ENCODE measurements around the gene TPCN2. TPM values are rescaled to one million over a fixed set of nuclear protein-coding genes. Genes with fewer than 3 reads are reported as not detected.
A peak's percentile ranks its signal among the peaks of the same experiment; 100 is the strongest.

TPCN2 gene
- total and polyA plus RNA-seq, 9 of the 15 experiments (the other 6 are each of a cell fraction or from before 2014, with no cell fraction given) = 0.66 to 10.2 (median 4.6) TPM

- TF ChIP-seq ARID3A (IDR thresholded peaks at IDR 0.05; ENCODE audit: borderline replicate concordance, low read depth, low read length) = no peak
Measured at GRCh38 chr11:69044111-69045013, 4.4 kb upstream of the TPCN2 start (continued).

DNA sequence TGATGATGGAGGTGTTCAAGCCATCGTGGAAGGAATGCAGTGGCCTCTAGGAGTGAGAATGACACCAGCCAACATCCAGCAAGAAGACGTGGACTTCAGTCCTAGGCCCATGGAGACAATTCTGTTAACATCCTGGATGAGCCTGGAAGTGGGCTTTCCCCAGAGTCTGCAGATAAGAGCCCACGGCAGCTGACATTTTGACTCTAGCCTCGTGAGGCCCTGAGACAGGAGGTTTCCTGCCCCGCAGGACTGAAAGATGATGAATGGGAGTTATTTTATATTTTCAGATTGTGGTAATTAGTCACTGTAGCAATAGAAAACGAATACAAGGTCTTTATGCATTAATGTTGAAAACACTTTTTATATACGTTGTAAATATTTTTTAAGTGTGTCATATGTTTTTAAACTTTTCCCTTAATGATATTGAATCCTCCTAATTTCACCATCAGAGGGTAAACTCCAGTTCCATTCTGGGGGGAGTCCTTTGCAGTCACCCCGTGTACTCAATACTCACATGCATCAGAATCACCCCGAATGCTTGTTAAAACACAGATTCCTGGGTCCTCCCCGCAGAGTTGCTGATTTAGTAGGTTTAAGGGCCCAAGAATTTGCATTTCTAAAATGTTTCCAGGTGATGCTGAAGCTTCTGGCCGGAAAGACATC, 570 bp upstream of the TPCN2 start:
- H3K27ac ChIP-seq (ENCODE audit: extremely low read depth, low read depth, low read length) = no peak overlapping the region
- H3K9me1 ChIP-seq (ENCODE audit: control insufficient read depth, insufficient read depth, low read length) = no peaks in the 10 kb centered on the region
- H3K79me2 ChIP-seq (ENCODE audit: control insufficient read depth, insufficient read depth, low read length) = peaks cover 12% of the 10 kb centered on the region
- 12% methylated on average over 11 of the region's 11 CpGs for WGBS (ENCODE audit: insufficient coverage, low coverage, missing lambda C conversion rate)
- ChIA-PET POLR2A (interaction anchor here (0.8 to 1.0 kb wide), 2 partner anchors 20 to 401 kb away, joined by 3 to 4 read pairs; no protein-coding TSS in a partner anchor), CTCF (ENCODE audit: low intra/inter-chr PET ratio) (no interaction called here)
- peaks cover 0 to 8% of the 10 kb centered on the region in 2 experiments; a peak in 2 of 5 replicates for H3K27me3 ChIP-seq (ENCODE audit: control insufficient read depth in 2 of 2, insufficient read depth in 2 of 2, low read length in 2 of 2)
- intact Hi-C loops (cut with micrococcal nuclease) = no loop called here
- H3K36me3 ChIP-seq (ENCODE audit: control insufficient read depth, insufficient read depth, low read length) = no peaks in the 10 kb centered on the region
- H3K4me2 ChIP-seq (ENCODE audit: insufficient read depth, low read length) = peak overlapping the region; percentile 76
- peak overlapping the region; percentile 96 for H2AFZ ChIP-seq (ENCODE audit: low read depth, low read length)
- H3K4me3 ChIP-seq = peak overlapping the region; percentile 92; the same call in 1 of the 2 replicates
- peaks cover 8% of the 10 kb centered on the region; the same call in 1 of the 2 replicates for H4K20me1 ChIP-seq (replicated peaks; ENCODE audit: control insufficient read depth, insufficient read depth, low read length)
- FAIRE-seq (peak; percentile 71), DNase-seq (ENCODE audit: extremely low read depth in 1 of 4, low spot score in 3 of 4) (peak in 1 of 4 experiments; percentile 35), ATAC-seq (no peak)
- peak overlapping the region in 1 of 2 experiments; percentile 11; a peak in 2 of 4 replicates for H3K9ac ChIP-seq (ENCODE audit: insufficient read depth in 1 of 2, low read depth in 2 of 2, low read length in 2 of 2)
- H3K9me3 ChIP-seq (replicated peaks; ENCODE audit: control insufficient read depth, insufficient read depth, low read depth, low read length) = no peaks in the 10 kb centered on the region
- no TSS peak for BruUV-seq (replicated peaks)
- TF ChIP-seq ETV6 (IDR thresholded peaks at IDR 0.05; ENCODE audit: borderline replicate concordance in 1 of 2, low read depth in 2 of 2, low read length in 1 of 2) (no peak), ETV6 (CRISPR knock-in tag; IDR thresholded peaks at IDR 0.05; ENCODE audit: borderline replicate concordance) (no peak)
- peaks cover 7 to 38% of the 10 kb centered on the region in 2 experiments; a peak in 4 of 5 replicates for H3K4me1 ChIP-seq (replicated peaks in 1 of 2; ENCODE audit: control insufficient read depth in 2 of 2, insufficient read depth in 2 of 2, low read length in 2 of 2)
- in situ Hi-C loops (cut with MboI) = no loop called here

Data from K562 (cell line).